ENCODE results near the gene UPK2.

DNA sequence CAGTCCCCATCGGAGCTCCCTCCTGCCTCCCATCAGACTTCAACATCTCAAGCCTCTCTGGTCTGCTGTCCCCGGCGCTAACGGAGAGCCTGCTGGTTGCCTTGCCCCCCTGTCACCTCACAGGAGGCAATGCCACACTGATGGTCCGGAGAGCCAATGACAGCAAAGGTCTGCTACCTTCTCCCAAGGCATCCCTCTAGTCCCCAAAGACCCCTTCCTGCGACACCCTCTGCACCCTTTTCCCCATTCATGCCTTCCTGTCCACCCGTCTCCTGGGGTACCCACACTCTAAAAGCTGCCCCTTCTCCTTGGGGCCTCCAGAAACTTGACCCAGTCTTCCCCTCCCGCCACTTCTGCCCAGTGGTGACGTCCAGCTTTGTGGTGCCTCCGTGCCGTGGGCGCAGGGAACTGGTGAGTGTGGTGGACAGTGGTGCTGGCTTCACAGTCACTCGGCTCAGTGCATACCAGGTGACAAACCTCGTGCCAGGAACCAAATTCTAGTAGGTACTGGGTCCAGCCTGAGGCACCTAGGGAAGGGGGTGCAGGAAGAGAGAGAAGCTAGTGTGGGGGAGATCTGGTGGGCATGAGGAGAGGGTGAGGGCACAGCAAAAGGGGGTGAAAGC, 860 bp downstream of the UPK2 start:
- TF ChIP-seq, protein P1, sequence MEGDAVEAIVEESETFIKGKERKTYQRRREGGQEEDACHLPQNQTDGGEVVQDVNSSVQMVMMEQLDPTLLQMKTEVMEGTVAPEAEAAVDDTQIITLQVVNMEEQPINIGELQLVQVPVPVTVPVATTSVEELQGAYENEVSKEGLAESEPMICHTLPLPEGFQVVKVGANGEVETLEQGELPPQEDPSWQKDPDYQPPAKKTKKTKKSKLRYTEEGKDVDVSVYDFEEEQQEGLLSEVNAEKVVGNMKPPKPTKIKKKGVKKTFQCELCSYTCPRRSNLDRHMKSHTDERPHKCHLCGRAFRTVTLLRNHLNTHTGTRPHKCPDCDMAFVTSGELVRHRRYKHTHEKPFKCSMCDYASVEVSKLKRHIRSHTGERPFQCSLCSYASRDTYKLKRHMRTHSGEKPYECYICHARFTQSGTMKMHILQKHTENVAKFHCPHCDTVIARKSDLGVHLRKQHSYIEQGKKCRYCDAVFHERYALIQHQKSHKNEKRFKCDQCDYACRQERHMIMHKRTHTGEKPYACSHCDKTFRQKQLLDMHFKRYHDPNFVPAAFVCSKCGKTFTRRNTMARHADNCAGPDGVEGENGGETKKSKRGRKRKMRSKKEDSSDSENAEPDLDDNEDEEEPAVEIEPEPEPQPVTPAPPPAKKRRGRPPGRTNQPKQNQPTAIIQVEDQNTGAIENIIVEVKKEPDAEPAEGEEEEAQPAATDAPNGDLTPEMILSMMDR (IDR thresholded peaks at IDR 0.05) = no peak
- TF ChIP-seq, protein P2, sequence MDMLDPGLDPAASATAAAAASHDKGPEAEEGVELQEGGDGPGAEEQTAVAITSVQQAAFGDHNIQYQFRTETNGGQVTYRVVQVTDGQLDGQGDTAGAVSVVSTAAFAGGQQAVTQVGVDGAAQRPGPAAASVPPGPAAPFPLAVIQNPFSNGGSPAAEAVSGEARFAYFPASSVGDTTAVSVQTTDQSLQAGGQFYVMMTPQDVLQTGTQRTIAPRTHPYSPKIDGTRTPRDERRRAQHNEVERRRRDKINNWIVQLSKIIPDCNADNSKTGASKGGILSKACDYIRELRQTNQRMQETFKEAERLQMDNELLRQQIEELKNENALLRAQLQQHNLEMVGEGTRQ (IDR thresholded peaks at IDR 0.05; ENCODE audit: borderline replicate concordance, low read depth, low read length) = no peak
- TF ChIP-seq JUND (IDR thresholded peaks at IDR 0.05) (no peak), SMC3 (IDR thresholded peaks at IDR 0.05; ENCODE audit: low read depth, low read length) (no peak), POLR2AphosphoS5 (IDR thresholded peaks at IDR 0.05; ENCODE audit: low read depth, low read length) (no peak), MXI1 (IDR thresholded peaks at IDR 0.05; ENCODE audit: low read depth, low read length) (no peak)
- TF ChIP-seq, protein P3, sequence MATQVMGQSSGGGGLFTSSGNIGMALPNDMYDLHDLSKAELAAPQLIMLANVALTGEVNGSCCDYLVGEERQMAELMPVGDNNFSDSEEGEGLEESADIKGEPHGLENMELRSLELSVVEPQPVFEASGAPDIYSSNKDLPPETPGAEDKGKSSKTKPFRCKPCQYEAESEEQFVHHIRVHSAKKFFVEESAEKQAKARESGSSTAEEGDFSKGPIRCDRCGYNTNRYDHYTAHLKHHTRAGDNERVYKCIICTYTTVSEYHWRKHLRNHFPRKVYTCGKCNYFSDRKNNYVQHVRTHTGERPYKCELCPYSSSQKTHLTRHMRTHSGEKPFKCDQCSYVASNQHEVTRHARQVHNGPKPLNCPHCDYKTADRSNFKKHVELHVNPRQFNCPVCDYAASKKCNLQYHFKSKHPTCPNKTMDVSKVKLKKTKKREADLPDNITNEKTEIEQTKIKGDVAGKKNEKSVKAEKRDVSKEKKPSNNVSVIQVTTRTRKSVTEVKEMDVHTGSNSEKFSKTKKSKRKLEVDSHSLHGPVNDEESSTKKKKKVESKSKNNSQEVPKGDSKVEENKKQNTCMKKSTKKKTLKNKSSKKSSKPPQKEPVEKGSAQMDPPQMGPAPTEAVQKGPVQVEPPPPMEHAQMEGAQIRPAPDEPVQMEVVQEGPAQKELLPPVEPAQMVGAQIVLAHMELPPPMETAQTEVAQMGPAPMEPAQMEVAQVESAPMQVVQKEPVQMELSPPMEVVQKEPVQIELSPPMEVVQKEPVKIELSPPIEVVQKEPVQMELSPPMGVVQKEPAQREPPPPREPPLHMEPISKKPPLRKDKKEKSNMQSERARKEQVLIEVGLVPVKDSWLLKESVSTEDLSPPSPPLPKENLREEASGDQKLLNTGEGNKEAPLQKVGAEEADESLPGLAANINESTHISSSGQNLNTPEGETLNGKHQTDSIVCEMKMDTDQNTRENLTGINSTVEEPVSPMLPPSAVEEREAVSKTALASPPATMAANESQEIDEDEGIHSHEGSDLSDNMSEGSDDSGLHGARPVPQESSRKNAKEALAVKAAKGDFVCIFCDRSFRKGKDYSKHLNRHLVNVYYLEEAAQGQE (IDR thresholded peaks at IDR 0.05; ENCODE audit: low read depth, low read length) = no peak
